Measurements from ENCODE around the gene KYNU.

The KYNU gene

DNA sequence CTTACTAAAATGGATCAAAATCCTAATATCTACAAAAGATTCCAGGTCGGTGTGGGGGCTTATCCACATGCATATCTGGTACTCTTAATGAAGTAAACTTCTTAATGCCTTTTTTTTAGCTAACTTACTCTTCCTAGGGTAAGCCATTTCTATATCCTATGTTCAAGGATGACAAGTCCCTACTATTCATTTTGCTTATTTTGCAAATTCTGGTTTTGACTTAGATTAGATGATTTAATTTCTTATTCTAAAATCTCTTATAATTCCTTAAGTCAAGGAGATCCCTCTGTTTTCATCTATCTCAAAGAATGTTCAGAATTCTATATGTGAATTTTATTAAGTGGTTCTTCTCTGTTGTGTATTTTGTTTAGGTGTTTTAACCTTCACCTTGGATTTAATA lies 79.7 kb downstream of the KYNU start:
- CTCF ChIA-PET, result no interaction called here
- no peak overlapping the region for H3K27ac ChIP-seq (ENCODE audit: extremely low read depth, low read depth, low read length)
- no peak overlapping the region for H3K4me3 ChIP-seq (ENCODE audit: low read depth, low read length)
- no peaks in the 10 kb centered on the region for H3K9me3 ChIP-seq (ENCODE audit: control insufficient read depth, insufficient read depth, low read depth, low read length)
- POLR2A ChIA-PET, result no interaction called here
- H3K36me3 ChIP-seq (ENCODE audit: control insufficient read depth in 2 of 2, insufficient read depth in 1 of 2, low read length in 2 of 2), result no peaks in the 10 kb centered on the region
- TF ChIP-seq, protein P1, sequence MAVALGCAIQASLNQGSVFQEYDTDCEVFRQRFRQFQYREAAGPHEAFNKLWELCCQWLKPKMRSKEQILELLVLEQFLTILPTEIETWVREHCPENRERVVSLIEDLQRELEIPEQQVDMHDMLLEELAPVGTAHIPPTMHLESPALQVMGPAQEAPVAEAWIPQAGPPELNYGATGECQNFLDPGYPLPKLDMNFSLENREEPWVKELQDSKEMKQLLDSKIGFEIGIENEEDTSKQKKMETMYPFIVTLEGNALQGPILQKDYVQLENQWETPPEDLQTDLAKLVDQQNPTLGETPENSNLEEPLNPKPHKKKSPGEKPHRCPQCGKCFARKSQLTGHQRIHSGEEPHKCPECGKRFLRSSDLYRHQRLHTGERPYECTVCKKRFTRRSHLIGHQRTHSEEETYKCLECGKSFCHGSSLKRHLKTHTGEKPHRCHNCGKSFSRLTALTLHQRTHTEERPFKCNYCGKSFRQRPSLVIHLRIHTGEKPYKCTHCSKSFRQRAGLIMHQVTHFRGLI (tag by site-specific recombination; IDR thresholded peaks at IDR 0.05), result no peak
- TF ChIP-seq, protein P2, sequence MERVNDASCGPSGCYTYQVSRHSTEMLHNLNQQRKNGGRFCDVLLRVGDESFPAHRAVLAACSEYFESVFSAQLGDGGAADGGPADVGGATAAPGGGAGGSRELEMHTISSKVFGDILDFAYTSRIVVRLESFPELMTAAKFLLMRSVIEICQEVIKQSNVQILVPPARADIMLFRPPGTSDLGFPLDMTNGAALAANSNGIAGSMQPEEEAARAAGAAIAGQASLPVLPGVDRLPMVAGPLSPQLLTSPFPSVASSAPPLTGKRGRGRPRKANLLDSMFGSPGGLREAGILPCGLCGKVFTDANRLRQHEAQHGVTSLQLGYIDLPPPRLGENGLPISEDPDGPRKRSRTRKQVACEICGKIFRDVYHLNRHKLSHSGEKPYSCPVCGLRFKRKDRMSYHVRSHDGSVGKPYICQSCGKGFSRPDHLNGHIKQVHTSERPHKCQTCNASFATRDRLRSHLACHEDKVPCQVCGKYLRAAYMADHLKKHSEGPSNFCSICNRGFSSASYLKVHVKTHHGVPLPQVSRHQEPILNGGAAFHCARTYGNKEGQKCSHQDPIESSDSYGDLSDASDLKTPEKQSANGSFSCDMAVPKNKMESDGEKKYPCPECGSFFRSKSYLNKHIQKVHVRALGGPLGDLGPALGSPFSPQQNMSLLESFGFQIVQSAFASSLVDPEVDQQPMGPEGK (tag by site-specific recombination; IDR thresholded peaks at IDR 0.05), result no peak
- TF ChIP-seq ZNF140 (tag by site-specific recombination; IDR thresholded peaks at IDR 0.05) (no peak), KLF16 (tag by site-specific recombination; IDR thresholded peaks at IDR 0.05) (no peak), TRIM28 (IDR thresholded peaks at IDR 0.05; ENCODE audit: borderline replicate concordance, low read length) (no peak), ZNF561 (tag by site-specific recombination; IDR thresholded peaks at IDR 0.05; ENCODE audit: borderline replicate concordance) (no peak), ZNF341 (tag by site-specific recombination; IDR thresholded peaks at IDR 0.05; ENCODE audit: low read depth) (no peak), ZNF423 (tag by site-specific recombination; IDR thresholded peaks at IDR 0.05) (no peak)
- TF ChIP-seq, protein P3, sequence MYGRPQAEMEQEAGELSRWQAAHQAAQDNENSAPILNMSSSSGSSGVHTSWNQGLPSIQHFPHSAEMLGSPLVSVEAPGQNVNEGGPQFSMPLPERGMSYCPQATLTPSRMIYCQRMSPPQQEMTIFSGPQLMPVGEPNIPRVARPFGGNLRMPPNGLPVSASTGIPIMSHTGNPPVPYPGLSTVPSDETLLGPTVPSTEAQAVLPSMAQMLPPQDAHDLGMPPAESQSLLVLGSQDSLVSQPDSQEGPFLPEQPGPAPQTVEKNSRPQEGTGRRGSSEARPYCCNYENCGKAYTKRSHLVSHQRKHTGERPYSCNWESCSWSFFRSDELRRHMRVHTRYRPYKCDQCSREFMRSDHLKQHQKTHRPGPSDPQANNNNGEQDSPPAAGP (tag by site-specific recombination; IDR thresholded peaks at IDR 0.05), result no peak
- TF ChIP-seq, protein P4, sequence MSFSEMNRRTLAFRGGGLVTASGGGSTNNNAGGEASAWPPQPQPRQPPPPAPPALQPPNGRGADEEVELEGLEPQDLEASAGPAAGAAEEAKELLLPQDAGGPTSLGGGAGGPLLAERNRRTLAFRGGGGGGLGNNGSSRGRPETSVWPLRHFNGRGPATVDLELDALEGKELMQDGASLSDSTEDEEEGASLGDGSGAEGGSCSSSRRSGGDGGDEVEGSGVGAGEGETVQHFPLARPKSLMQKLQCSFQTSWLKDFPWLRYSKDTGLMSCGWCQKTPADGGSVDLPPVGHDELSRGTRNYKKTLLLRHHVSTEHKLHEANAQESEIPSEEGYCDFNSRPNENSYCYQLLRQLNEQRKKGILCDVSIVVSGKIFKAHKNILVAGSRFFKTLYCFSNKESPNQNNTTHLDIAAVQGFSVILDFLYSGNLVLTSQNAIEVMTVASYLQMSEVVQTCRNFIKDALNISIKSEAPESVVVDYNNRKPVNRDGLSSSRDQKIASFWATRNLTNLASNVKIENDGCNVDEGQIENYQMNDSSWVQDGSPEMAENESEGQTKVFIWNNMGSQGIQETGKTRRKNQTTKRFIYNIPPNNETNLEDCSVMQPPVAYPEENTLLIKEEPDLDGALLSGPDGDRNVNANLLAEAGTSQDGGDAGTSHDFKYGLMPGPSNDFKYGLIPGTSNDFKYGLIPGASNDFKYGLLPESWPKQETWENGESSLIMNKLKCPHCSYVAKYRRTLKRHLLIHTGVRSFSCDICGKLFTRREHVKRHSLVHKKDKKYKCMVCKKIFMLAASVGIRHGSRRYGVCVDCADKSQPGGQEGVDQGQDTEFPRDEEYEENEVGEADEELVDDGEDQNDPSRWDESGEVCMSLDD (tag by site-specific recombination; IDR thresholded peaks at IDR 0.05), result no peak
- TF ChIP-seq, protein P5, sequence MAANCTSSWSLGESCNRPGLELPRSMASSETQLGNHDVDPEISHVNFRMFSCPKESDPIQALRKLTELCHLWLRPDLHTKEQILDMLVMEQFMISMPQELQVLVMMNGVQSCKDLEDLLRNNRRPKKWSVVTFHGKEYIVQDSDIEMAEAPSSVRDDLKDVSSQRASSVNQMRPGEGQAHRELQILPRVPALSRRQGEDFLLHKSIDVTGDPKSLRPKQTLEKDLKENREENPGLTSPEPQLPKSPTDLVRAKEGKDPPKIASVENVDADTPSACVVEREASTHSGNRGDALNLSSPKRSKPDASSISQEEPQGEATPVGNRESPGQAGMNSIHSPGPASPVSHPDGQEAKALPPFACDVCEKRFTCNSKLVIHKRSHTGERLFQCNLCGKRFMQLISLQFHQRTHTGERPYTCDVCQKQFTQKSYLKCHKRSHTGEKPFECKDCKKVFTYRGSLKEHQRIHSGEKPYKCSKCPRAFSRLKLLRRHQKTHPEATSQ (tag by site-specific recombination; IDR thresholded peaks at IDR 0.05), result no peak
- TF ChIP-seq, protein P6, sequence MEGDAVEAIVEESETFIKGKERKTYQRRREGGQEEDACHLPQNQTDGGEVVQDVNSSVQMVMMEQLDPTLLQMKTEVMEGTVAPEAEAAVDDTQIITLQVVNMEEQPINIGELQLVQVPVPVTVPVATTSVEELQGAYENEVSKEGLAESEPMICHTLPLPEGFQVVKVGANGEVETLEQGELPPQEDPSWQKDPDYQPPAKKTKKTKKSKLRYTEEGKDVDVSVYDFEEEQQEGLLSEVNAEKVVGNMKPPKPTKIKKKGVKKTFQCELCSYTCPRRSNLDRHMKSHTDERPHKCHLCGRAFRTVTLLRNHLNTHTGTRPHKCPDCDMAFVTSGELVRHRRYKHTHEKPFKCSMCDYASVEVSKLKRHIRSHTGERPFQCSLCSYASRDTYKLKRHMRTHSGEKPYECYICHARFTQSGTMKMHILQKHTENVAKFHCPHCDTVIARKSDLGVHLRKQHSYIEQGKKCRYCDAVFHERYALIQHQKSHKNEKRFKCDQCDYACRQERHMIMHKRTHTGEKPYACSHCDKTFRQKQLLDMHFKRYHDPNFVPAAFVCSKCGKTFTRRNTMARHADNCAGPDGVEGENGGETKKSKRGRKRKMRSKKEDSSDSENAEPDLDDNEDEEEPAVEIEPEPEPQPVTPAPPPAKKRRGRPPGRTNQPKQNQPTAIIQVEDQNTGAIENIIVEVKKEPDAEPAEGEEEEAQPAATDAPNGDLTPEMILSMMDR (tag by site-specific recombination; IDR thresholded peaks at IDR 0.05), result no peak
- H3K4me1 ChIP-seq (ENCODE audit: control insufficient read depth, insufficient read depth, low read length), result peaks cover 20% of the 10 kb centered on the region; the same call in 1 of the 2 replicates

DNA sequence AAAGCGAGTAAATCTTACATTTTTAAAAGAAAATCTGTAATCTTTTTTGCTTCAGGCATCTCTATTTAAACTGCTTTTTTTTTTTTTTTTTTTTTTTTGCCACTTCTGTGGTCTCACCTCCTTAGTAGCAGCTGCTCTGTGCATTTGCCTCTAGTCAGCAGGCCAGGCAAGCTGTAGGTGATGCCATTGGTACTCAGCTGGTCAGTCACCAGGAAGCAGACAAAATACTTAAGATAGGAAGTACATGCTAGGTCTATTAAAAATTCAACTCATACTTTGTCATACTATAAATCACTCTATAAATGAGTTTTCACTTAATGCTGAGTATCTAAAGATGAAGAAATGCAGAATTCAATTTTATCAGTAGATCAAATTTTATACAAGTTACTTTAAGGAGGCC lies 83.7 kb downstream of the KYNU start:
- Histone ChIP-seq H3K36me3 (ENCODE audit: control insufficient read depth in 2 of 2, insufficient read depth in 1 of 2, low read length in 2 of 2) (no peaks in the 10 kb centered on the region), H3K9me3 (ENCODE audit: control insufficient read depth, insufficient read depth, low read depth, low read length) (no peaks in the 10 kb centered on the region), H3K4me1 (ENCODE audit: control insufficient read depth, insufficient read depth, low read length) (no peaks in the 10 kb centered on the region), H3K4me3 (ENCODE audit: low read depth, low read length) (no peak overlapping the region), H3K27ac (ENCODE audit: extremely low read depth, low read depth, low read length) (no peak overlapping the region)
- TF ChIP-seq HOXA7 (CRISPR knock-in tag; IDR thresholded peaks at IDR 0.05; ENCODE audit: borderline replicate concordance), result no peak
- TF ChIP-seq SCRT2 (tag by site-specific recombination; IDR thresholded peaks at IDR 0.05), result no peak
- TF ChIP-seq, protein P7, sequence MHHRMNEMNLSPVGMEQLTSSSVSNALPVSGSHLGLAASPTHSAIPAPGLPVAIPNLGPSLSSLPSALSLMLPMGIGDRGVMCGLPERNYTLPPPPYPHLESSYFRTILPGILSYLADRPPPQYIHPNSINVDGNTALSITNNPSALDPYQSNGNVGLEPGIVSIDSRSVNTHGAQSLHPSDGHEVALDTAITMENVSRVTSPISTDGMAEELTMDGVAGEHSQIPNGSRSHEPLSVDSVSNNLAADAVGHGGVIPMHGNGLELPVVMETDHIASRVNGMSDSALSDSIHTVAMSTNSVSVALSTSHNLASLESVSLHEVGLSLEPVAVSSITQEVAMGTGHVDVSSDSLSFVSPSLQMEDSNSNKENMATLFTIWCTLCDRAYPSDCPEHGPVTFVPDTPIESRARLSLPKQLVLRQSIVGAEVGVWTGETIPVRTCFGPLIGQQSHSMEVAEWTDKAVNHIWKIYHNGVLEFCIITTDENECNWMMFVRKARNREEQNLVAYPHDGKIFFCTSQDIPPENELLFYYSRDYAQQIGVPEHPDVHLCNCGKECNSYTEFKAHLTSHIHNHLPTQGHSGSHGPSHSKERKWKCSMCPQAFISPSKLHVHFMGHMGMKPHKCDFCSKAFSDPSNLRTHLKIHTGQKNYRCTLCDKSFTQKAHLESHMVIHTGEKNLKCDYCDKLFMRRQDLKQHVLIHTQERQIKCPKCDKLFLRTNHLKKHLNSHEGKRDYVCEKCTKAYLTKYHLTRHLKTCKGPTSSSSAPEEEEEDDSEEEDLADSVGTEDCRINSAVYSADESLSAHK (tag by site-specific recombination; IDR thresholded peaks at IDR 0.05), result no peak
- no peak for TF ChIP-seq ZBTB8A (tag by site-specific recombination; IDR thresholded peaks at IDR 0.05)
- TF ChIP-seq ZNF585B (tag by site-specific recombination; IDR thresholded peaks at IDR 0.05), result no peak
- no peak for TF ChIP-seq ZNF600 (tag by site-specific recombination; IDR thresholded peaks at IDR 0.05)
- TF ChIP-seq ZNF433 (tag by site-specific recombination; IDR thresholded peaks at IDR 0.05; ENCODE audit: low read depth), result no peak
- no peak for TF ChIP-seq ZNF555 (tag by site-specific recombination; conservative IDR thresholded peaks at IDR 0.05)
- TF ChIP-seq ZNF266 (tag by site-specific recombination; IDR thresholded peaks at IDR 0.05; ENCODE audit: low read depth), result no peak
- ChIA-PET CTCF (interaction anchor here (0.6 kb wide), 1 partner anchor 46 kb away, joined by 3 read pairs; no protein-coding TSS in a partner anchor), POLR2A (no interaction called here)

All from HEK293 (cell line).